CD14-positive monocyte (primary cell): Measurements from ENCODE around the gene ANKLE2. TPM values are rescaled to one million over a fixed set of nuclear protein-coding genes. Genes with fewer than 3 reads are reported as not detected.

ENCODE experiments used
- DNase-seq, 3 donors: peaks; one replicate each; pipeline ENCODE4 v3.0.0-alpha.2; 2011 to 2022
- H2AFZ ChIP-seq: 2 replicates; pipeline ENCODE4 v1.6.0; 2012; ENCODE audit warnings: mild to moderate bottlenecking, low read depth, low read length, inconsistent platforms; ENCODE audit not compliant: insufficient read depth, poor library complexity, severe bottlenecking
- H3K27ac ChIP-seq, 2 donors: 1 replicate in 1 of 2; 2 replicates in 1 of 2; pipeline ENCODE4 v1.5.1; 2012 to 2013; ENCODE audit warnings: low read length in 2 of 2, control low read depth in 1 of 2, inconsistent platforms in 1 of 2, low read depth in 1 of 2, mild to moderate bottlenecking in 1 of 2
- H3K27me3 ChIP-seq, 2 donors: one replicate each; pipeline versions ENCODE4 v1.6.0 to v1.6.1; 2011 to 2013; ENCODE audit warnings: low read length in 2 of 2; ENCODE audit not compliant: control insufficient read depth in 2 of 2, insufficient read depth in 2 of 2
- H3K36me3 ChIP-seq, 2 donors: replicated peaks in 1 of 2; 1 replicate in 1 of 2; 2 replicates in 1 of 2; pipeline versions ENCODE4 v1.5.1 to v1.6.1; 2012 to 2013; ENCODE audit warnings: low read length in 2 of 2, control low read depth in 1 of 2, inconsistent platforms in 1 of 2, mild to moderate bottlenecking in 1 of 2; ENCODE audit not compliant: insufficient read depth in 2 of 2, control insufficient read depth in 1 of 2
- H3K4me1 ChIP-seq, 2 donors: 1 replicate in 1 of 2; 2 replicates in 1 of 2; pipeline versions ENCODE4 v1.5.1 to v1.6.1; 2012 to 2013; ENCODE audit warnings: low read length in 2 of 2, control low read depth in 1 of 2, inconsistent platforms in 1 of 2, mild to moderate bottlenecking in 1 of 2, moderate library complexity in 1 of 2; ENCODE audit not compliant: insufficient read depth in 2 of 2, control insufficient read depth in 1 of 2
- H3K4me2 ChIP-seq: replicated peaks from 2 replicates; pipeline ENCODE3; 2012; ENCODE audit warnings: low read length, moderate library complexity, mild to moderate bottlenecking; ENCODE audit not compliant: poor library complexity, severe bottlenecking; ENCODE audit errors: extremely low read depth
- H3K4me3 ChIP-seq, 3 experiments: fragments of 200-600 bp in 1 of 3; sonication (generic) in 1 of 3; replicated peaks in 1 of 3; 1 replicate in 2 of 3; 2 replicates in 1 of 3; pipeline ENCODE4 v1.5.1; 2011 to 2013; ENCODE audit warnings: low read length in 3 of 3, mild to moderate bottlenecking in 3 of 3, control low read depth in 2 of 3, low read depth in 2 of 3, inconsistent platforms in 1 of 3, moderate library complexity in 1 of 3
- H3K79me2 ChIP-seq: 2 replicates; pipeline ENCODE4 v1.6.0; 2012; ENCODE audit warnings: mild to moderate bottlenecking, control low read depth, inconsistent platforms, low read length, moderate library complexity; ENCODE audit not compliant: insufficient read depth
- H3K9ac ChIP-seq: 2 replicates; pipeline ENCODE4 v1.6.0; 2017; ENCODE audit warnings: low read length, mild to moderate bottlenecking; ENCODE audit not compliant: insufficient read depth, poor library complexity, severe bottlenecking
- H3K9me3 ChIP-seq, 2 donors: replicated peaks in 1 of 2; 1 replicate in 1 of 2; 2 replicates in 1 of 2; pipeline versions ENCODE4 v1.5.1 to v1.6.1; 2012 to 2013; ENCODE audit warnings: low read length in 2 of 2, control low read depth in 1 of 2; ENCODE audit not compliant: control insufficient read depth in 1 of 2, insufficient read depth in 1 of 2
- H4K20me1 ChIP-seq: 2 replicates; pipeline ENCODE4 v1.6.0; 2012; ENCODE audit warnings: mild to moderate bottlenecking, low read length, control low read depth, moderate library complexity; ENCODE audit not compliant: insufficient read depth
- H3K27ac Mint-ChIP-seq, 7 donors: one replicate each; pipeline ENCODE4 v1.8.0; 2020; ENCODE audit warnings: mild to moderate bottlenecking in 7 of 7, mixed read lengths in 7 of 7, moderate library complexity in 6 of 7, inconsistent platforms in 2 of 7
- H3K27me3 Mint-ChIP-seq, 3 donors: one replicate each; pipeline ENCODE4 v1.8.0; 2021 to 2022; ENCODE audit warnings: low read depth in 3 of 3, mild to moderate bottlenecking in 3 of 3, mixed read lengths in 3 of 3, moderate library complexity in 3 of 3, inconsistent platforms in 1 of 3
- H3K36me3 Mint-ChIP-seq, 2 donors: one replicate each; pipeline ENCODE4 v1.8.0; 2020; ENCODE audit warnings: mixed read lengths in 2 of 2, inconsistent platforms in 1 of 2, mild to moderate bottlenecking in 1 of 2
- H3K4me1 Mint-ChIP-seq: one replicate; pipeline ENCODE4 v1.8.0; 2020; ENCODE audit warnings: mild to moderate bottlenecking, mixed read lengths
- H3K4me3 Mint-ChIP-seq, 2 donors: one replicate each; pipeline ENCODE4 v1.8.0; 2020; ENCODE audit warnings: mild to moderate bottlenecking in 2 of 2, mixed read lengths in 2 of 2, moderate library complexity in 1 of 2
- H3K9me3 Mint-ChIP-seq, 7 donors: one replicate each; pipeline ENCODE4 v1.8.0; 2020 to 2022; ENCODE audit warnings: mixed read lengths in 7 of 7, mild to moderate bottlenecking in 6 of 7, moderate library complexity in 6 of 7, inconsistent platforms in 2 of 7
- WGBS: methylation state at CpG from one replicate; pipeline ENCODE4 v1.1.5; 2013; ENCODE audit warnings: missing lambda C conversion rate; ENCODE audit not compliant: insufficient coverage; 5-methylcytosine and 5-hydroxymethylcytosine counted together
- intact Hi-C, 2 donors: fragments of 100-400 bp; cut with micrococcal nuclease; formaldehyde crosslinking; loops; one replicate each; pipeline versions ENCODE4 v1.15.0 to v1.15.1; 2023
- polyA plus RNA-seq, 3 donors: library from polyadenylated mRNA; depleted of rRNA in 1 of 3; unstranded in 2 of 3; stranded (reverse) in 1 of 3; fragments of 300-500 nt in 2 of 3; fragments of >200 nt in 1 of 3; fragmentation: Illumina TruSeq in 2 of 3; gene quantifications; 1 replicate in 2 of 3; 2 replicates in 1 of 3; pipeline ENCODE4 v1.2.3, GENCODE V29; 2012 to 2021
- small RNA-seq: library from RNA; depleted of rRNA; stranded (forward); fragments of <200 nt; gene quantifications from one replicate; pipeline ENCODE3, GENCODE V24; 2012; ENCODE audit warnings: low read depth; ENCODE audit not compliant: insufficient read length
- TF ChIP-seq, protein P1 (sequence below): fragments of 200-600 bp; IDR thresholded peaks from one replicate; pipeline ENCODE4 v1.8.0; 2022; ENCODE audit warnings: antibody characterized with exemption, mild to moderate bottlenecking

ANKLE2 gene
- polyA plus RNA-seq, 3 donors, result 10.1 to 88.4 (median 15.0) TPM

DNA sequence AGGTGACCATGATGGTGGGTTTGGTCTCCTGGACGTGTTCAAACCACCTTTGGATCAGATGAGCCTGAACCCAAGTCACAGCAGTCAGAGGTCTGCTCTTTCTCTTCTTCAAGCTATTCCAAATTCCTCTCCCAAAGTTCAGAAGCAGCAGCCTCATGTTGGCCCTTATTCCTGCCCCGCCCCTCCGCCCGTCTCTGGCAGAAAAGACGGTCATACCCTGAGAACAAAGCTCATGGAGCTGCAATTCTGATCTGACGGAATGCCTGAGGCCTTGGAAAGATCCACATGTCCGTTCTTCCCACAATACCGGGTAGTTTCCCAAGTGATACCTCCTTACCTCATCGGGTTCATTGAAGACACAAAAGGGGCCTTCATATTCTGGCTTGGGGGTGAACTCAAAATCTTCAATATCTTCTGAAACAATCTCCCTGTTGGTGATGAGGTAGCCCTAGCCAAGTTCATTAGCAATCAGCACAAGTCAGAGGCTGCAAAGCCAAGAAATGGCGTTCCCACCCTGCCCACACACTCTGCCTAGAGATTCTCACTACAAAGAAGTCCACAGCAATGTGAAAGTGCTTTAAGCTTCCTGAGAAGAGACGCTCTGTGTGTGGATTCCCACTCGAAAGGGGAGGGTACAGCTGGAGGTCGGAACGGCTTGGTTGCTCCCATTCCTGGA is 85.7 kb downstream of the ANKLE2 start:
- intact Hi-C loops, result no loop called here
- no peak overlapping the region for H3K4me2 ChIP-seq
- no peaks in the 10 kb centered on the region for H3K27me3 ChIP-seq
- H3K9me3 Mint-ChIP-seq, result no peaks in the 10 kb centered on the region
- DNase-seq, result no peak
- no peak overlapping the region for H3K4me3 ChIP-seq
- peaks cover 13% of the 10 kb centered on the region for H3K79me2 ChIP-seq
- H4K20me1 ChIP-seq, result no peaks in the 10 kb centered on the region
- H3K4me1 ChIP-seq, result no peaks in the 10 kb centered on the region
- 99% methylated on average over 9 of the region's 14 CpGs for WGBS
- H3K9me3 ChIP-seq, result no peaks in the 10 kb centered on the region
- no peak overlapping the region for H3K4me3 Mint-ChIP-seq
- H3K9ac ChIP-seq, result no peak overlapping the region
- H3K36me3 ChIP-seq, result peaks cover 64 to 89% of the 10 kb centered on the region in 2 donors
- H3K27me3 Mint-ChIP-seq, result peaks cover 0 to 2% (median 0%) of the 10 kb centered on the region in 3 donors
- peaks cover 71 to 90% of the 10 kb centered on the region in 2 donors for H3K36me3 Mint-ChIP-seq
- no peak overlapping the region for H2AFZ ChIP-seq
- TF ChIP-seq, protein P1, sequence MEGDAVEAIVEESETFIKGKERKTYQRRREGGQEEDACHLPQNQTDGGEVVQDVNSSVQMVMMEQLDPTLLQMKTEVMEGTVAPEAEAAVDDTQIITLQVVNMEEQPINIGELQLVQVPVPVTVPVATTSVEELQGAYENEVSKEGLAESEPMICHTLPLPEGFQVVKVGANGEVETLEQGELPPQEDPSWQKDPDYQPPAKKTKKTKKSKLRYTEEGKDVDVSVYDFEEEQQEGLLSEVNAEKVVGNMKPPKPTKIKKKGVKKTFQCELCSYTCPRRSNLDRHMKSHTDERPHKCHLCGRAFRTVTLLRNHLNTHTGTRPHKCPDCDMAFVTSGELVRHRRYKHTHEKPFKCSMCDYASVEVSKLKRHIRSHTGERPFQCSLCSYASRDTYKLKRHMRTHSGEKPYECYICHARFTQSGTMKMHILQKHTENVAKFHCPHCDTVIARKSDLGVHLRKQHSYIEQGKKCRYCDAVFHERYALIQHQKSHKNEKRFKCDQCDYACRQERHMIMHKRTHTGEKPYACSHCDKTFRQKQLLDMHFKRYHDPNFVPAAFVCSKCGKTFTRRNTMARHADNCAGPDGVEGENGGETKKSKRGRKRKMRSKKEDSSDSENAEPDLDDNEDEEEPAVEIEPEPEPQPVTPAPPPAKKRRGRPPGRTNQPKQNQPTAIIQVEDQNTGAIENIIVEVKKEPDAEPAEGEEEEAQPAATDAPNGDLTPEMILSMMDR, result no peak
- no peak overlapping the region for H3K27ac ChIP-seq
- peaks cover 2% of the 10 kb centered on the region for H3K4me1 Mint-ChIP-seq
- no peak overlapping the region for H3K27ac Mint-ChIP-seq

Small RNA genes within 50 kb of the gene (small RNA-seq; reads per million reads assigned to genes)
- not detected for gene RNA5SP379

Other genes starting within 250 kb of the ANKLE2 start
- gene LRCOL1, start 151.2 kb downstream of the ANKLE2 start, polyA plus RNA-seq, result not detected
- gene P2RX2, start 143.1 kb downstream of the ANKLE2 start, polyA plus RNA-seq, result not detected
- gene POLE, start 74.5 kb downstream of the ANKLE2 start, polyA plus RNA-seq, result 10 to 100 TPM in 1 of 3 donors, 1 to 10 TPM in 1, under 1 TPM in 1; 1.00 to 24.2 (median 2.2) TPM
- 1 to 10 TPM; 2.9 to 9.2 (median 8.7) TPM for gene PXMP2, start 74.2 kb downstream of the ANKLE2 start, polyA plus RNA-seq
- 10 to 100 TPM in 1 of 3 donors, 1 to 10 TPM in 2; 7.0 to 10.3 (median 9.6) TPM for gene PGAM5, start 51.0 kb downstream of the ANKLE2 start, polyA plus RNA-seq
- gene GOLGA3, start 67.0 kb upstream of the ANKLE2 start, polyA plus RNA-seq, result 10 to 100 TPM in 1 of 3 donors, 1 to 10 TPM in 2; 1.2 to 12.0 (median 2.4) TPM
- gene CHFR, start 125.8 kb upstream of the ANKLE2 start, polyA plus RNA-seq, result 10 to 100 TPM; 28.0 to 76.3 (median 39.3) TPM
- gene ZNF605, start 194.5 kb upstream of the ANKLE2 start, polyA plus RNA-seq, result 1 to 10 TPM in 1 of 3 donors, under 1 TPM in 2; 0.32 to 1.9 (median 0.80) TPM
- gene ZNF26, start 224.5 kb upstream of the ANKLE2 start, polyA plus RNA-seq, result 10 to 100 TPM in 1 of 3 donors, 1 to 10 TPM in 2; 3.3 to 17.6 (median 3.8) TPM